GM18870 (cell line): Measurements from ENCODE around the gene RMP24.

Experiments
- ATAC-seq: cut with Tn5 transposase; IDR thresholded peaks from one replicate; pipeline ENCODE4 v1.9.1; 2021; ENCODE audit warnings: moderate library complexity; ENCODE audit not compliant: unreplicated experiment

Gene RMP24

GRCh38 chr18:36025025-36025424 lies 52.5 kb downstream of the RMP24 start:
- ATAC-seq, result no peak

- no peak for ATAC-seq
Measured at GRCh38 chr18:36028859-36029258, 56.4 kb downstream of the RMP24 start.
